Ascending aorta (tissue), 2 donors: ENCODE results near the gene AMTN. TPM values are rescaled to one million over a fixed set of nuclear protein-coding genes. Genes with fewer than 3 reads are reported as not detected.
"Not testable (repeated sequence)": the region's sequence is repeated elsewhere in the genome, so short reads cannot be mapped to it uniquely, and the experiment has no call there.

Experiments used
- DNase-seq, 2 donors: peaks; one replicate each; pipeline ENCODE4 v3.0.0-alpha.2; 2019; ENCODE audit warnings: low spot score in 2 of 2
- H3K27ac ChIP-seq, 2 donors: fragments of 200-600 bp; sonication (generic); one replicate each; pipeline ENCODE4 v1.5.1; 2016 to 2017; ENCODE audit warnings: mild to moderate bottlenecking in 1 of 2
- H3K27me3 ChIP-seq: fragments of 200-600 bp; sonication (generic); one replicate; pipeline ENCODE4 v1.5.1; 2017
- H3K36me3 ChIP-seq, 2 donors: fragments of 200-600 bp; sonication (generic); one replicate each; pipeline ENCODE4 v1.5.1; 2016
- H3K4me1 ChIP-seq, 2 donors: fragments of 200-600 bp; sonication (generic); one replicate each; pipeline ENCODE4 v1.5.1; 2016 to 2017; ENCODE audit warnings: mild to moderate bottlenecking in 1 of 2
- H3K4me3 ChIP-seq, 2 donors: fragments of 200-600 bp; sonication (generic); one replicate each; pipeline ENCODE4 v1.5.1; 2016 to 2017; ENCODE audit warnings: mild to moderate bottlenecking in 1 of 2
- H3K9me3 ChIP-seq, 2 donors: fragments of 200-600 bp; sonication (generic); one replicate each; pipeline ENCODE4 v1.5.1; 2016
- intact Hi-C: fragments of 100-400 bp; cut with DNase I; formaldehyde crosslinking; loops from one replicate; pipeline ENCODE4 v1.15.1; 2023
- total RNA-seq: library from RNA; depleted of rRNA; stranded (reverse); fragments of >200 nt; gene quantifications from one replicate; pipeline ENCODE4 v1.1.0, GENCODE V29; 2016
- TF ChIP-seq, protein P1 (sequence below), 3 experiments: fragments of 200-600 bp in 2 of 3; fragments of 450-650 bp in 1 of 3; sonication (generic) in 2 of 3; IDR thresholded peaks; one replicate each; pipeline ENCODE4 v1.5.1; 2016 to 2019; ENCODE audit warnings: antibody characterized with exemption in 3 of 3, mild to moderate bottlenecking in 1 of 3, moderate library complexity in 1 of 3

AMTN gene, protein sequence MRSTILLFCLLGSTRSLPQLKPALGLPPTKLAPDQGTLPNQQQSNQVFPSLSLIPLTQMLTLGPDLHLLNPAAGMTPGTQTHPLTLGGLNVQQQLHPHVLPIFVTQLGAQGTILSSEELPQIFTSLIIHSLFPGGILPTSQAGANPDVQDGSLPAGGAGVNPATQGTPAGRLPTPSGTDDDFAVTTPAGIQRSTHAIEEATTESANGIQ
- total RNA-seq: not detected

DNA sequence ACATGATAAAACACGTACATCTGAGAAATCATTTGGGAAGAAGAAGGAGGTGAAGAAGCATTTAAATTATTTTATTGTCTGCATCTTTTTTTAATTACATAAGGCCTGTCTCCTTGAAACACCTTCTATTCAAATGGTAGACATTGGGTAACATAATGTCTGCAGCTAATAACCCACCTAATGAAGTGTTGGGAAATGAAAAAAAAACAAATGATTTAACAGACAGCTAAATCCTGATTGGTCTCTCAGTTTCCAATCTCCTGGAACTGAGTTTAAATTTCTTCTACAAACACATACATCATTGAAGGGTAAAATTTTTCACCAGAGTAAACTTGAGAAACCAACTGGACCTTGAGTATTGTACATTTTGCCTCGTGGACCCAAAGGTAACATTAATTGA is at the start of gene AMTN:
Gene AMTN, plus strand, starts transcription at position 301 of the 400 bp plus-strand sequence. CDS start 209 bp downstream, outside the sequence.
- intact Hi-C loops: no loop called here
- TF ChIP-seq, protein P1, sequence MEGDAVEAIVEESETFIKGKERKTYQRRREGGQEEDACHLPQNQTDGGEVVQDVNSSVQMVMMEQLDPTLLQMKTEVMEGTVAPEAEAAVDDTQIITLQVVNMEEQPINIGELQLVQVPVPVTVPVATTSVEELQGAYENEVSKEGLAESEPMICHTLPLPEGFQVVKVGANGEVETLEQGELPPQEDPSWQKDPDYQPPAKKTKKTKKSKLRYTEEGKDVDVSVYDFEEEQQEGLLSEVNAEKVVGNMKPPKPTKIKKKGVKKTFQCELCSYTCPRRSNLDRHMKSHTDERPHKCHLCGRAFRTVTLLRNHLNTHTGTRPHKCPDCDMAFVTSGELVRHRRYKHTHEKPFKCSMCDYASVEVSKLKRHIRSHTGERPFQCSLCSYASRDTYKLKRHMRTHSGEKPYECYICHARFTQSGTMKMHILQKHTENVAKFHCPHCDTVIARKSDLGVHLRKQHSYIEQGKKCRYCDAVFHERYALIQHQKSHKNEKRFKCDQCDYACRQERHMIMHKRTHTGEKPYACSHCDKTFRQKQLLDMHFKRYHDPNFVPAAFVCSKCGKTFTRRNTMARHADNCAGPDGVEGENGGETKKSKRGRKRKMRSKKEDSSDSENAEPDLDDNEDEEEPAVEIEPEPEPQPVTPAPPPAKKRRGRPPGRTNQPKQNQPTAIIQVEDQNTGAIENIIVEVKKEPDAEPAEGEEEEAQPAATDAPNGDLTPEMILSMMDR (IDR thresholded peaks at IDR 0.05): no peak
- Histone ChIP-seq H3K4me1 (no peaks in the 10 kb centered on the region), H3K27me3 (no peaks in the 10 kb centered on the region), H3K4me3 (no peak within 1 kb of the TSS), H3K27ac (no peak within 1 kb of the TSS), H3K36me3 (no peaks in the 10 kb centered on the region), H3K9me3 (no peaks in the 10 kb centered on the region)
- DNase-seq: no peak

- no peaks in the 10 kb centered on the region for H3K27me3 ChIP-seq
- no peaks in the 10 kb centered on the region for H3K4me1 ChIP-seq
- TF ChIP-seq, protein P1 (IDR thresholded peaks at IDR 0.05): no peak
- DNase-seq: no peak
- intact Hi-C loops: no loop called here
- H3K27ac ChIP-seq: no peak within 1 kb of the TSS
- no peaks in the 10 kb centered on the region for H3K9me3 ChIP-seq
- H3K36me3 ChIP-seq: no peaks in the 10 kb centered on the region
- H3K4me3 ChIP-seq: no peak within 1 kb of the TSS
These were observed 46.5 kb upstream of the AMTN start, which contains the start of gene MUC7 for GRCh38 chr4:70471897-70472296. Gene MUC7 (plus strand): TSS chr4:70472197. CDS start chr4:70474022, 1,825 bp downstream.

DNA sequence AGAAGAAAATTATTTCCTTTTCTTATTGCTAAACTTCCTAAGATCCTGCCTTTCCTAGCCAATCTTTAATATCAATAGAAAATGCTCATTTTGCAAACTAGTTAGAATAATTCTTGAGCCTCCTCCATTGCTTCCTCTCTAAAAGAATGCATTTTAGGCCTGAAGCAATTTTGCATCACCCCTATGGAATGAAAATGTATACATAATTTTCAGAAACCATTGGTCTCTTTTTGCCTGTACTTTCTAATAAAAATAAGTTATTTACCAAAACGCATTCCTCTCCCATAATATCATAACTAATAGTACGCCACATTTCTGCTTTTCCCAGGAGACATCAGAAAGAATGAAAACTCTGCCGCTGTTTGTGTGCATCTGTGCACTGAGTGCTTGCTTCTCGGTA is 44.7 kb upstream of the AMTN start:
- Histone ChIP-seq H3K4me3 (no peak overlapping the region), H3K36me3 (no peaks in the 10 kb centered on the region), H3K27me3 (no peaks in the 10 kb centered on the region), H3K9me3 (no peaks in the 10 kb centered on the region), H3K27ac (no peak overlapping the region), H3K4me1 (no peaks in the 10 kb centered on the region)
- TF ChIP-seq, protein P1 (IDR thresholded peaks at IDR 0.05): no peak
- no peak for DNase-seq
- intact Hi-C loops: no loop called here

DNA sequence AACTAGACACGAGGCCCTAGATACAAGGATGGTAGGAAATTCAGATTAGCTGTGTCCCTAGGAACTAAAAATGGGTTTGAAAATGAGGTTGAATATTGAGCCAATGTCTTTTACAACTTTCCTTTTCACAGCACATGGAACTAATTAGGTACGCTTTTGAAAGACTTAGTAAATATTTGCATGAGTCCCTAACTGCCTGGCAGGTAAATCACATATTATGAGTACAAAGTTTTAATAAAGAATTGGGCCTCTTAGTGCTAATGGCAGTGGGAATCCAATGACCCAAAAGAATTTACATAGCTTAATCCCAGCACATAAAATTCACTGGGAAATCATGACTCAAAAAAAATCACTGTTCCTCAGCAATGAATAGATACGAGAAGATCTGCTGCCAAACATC is 29.6 kb upstream of the AMTN start:
- no peaks in the 10 kb centered on the region for H3K9me3 ChIP-seq
- no peaks in the 10 kb centered on the region for H3K27me3 ChIP-seq
- no peak overlapping the region for H3K4me3 ChIP-seq
- DNase-seq: no peak
- TF ChIP-seq, protein P1 (IDR thresholded peaks at IDR 0.05): no peak
- no peaks in the 10 kb centered on the region for H3K36me3 ChIP-seq
- intact Hi-C loops: no loop called here
- H3K27ac ChIP-seq: no peak overlapping the region
- no peaks in the 10 kb centered on the region for H3K4me1 ChIP-seq

GRCh38 chr4:70496231-70496630 is 22.1 kb upstream of the AMTN start:
- Histone ChIP-seq H3K36me3 (no peaks in the 10 kb centered on the region), H3K4me1 (no peaks in the 10 kb centered on the region), H3K9me3 (no peaks in the 10 kb centered on the region), H3K27ac (no peak overlapping the region), H3K4me3 (no peak overlapping the region), H3K27me3 (no peaks in the 10 kb centered on the region)
- TF ChIP-seq, protein P1 (IDR thresholded peaks at IDR 0.05): no peak
- intact Hi-C loops: no loop called here
- no peak for DNase-seq

DNA sequence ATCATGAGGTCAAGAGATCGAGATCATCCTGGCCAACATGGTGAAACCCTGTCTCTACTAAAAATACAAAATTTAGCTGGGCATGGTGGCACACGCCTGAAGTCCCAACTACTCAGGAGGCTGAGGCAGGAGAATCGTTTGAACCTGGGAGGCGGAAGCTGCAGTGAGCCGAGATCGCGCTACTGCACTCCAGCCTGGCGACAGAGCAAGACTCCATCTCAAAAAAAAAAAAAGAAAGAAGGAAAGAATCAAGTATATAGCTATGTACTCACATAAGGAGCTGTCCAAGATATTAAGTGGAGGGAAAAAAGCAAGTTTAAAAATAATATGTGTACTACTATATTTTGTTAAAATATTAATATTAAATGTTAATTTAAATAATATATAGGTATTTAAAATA is 16.5 kb upstream of the AMTN start:
- DNase-seq, intact Hi-C loops, H3K36me3 ChIP-seq, H3K4me3 ChIP-seq, H3K27ac ChIP-seq, H3K9me3 ChIP-seq, H3K4me1 ChIP-seq, H3K27me3 ChIP-seq: not testable (repeated sequence)
